Stimulated activated CD4-positive, alpha-beta T cell treated with anti-CD3 and anti-CD28 coated beads, Interleukin-2, amount 100 ng/mL, for 24 hours (primary cell): ENCODE data around the gene REX1BD.
"Not testable (repeated sequence)": the region's sequence is repeated elsewhere in the genome, so short reads cannot be mapped to it uniquely, and the experiment has no call there.

Experiments
- DNase-seq, 2 donors: peaks; one replicate each; pipeline ENCODE4 v3.0.0-alpha.2; 2020

The REX1BD gene

DNA sequence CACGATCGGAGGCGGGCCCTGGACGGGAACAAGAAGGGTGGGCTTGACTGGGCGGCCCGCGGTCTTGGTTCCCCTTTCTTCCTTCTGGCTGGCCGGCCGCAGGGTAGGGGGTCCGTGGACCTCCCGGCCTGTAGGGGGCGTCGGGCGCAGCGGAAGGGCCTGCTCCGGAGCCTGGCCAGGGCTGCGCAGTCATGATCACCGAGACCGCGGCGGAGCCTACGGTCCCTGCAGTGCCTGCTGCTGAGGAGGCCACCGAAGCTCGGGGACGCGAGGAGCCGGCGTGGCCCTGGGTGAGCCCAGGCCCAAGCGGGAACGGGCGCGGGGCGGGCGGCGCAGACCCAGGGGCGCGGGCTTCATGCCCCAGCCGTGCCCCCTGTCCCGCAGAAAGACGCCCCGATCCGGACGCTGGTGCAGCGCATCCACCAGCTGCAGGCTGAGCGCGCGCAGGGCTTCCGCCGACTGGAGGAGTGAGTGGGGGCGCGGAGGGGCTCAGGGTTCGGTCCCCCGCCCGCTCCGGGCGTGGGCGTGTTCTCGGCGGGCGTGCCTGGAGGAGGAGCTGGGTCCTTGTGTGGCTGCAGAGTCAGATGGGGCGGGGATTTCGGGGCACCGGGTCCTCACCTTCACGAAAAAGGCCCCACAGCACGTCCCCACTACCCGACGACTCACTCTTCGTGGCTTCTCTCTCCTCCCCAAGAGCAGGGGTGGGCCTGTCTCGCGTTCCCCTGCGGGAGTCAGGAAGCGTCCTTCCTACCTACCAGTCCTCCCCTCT, at the start of gene REX1BD:
Gene REX1BD (plus strand): TSS at position 188 of the 769 bp plus-strand sequence. CDS start 4 bp downstream, at position 192.
- peak; percentile 88 to 92 for DNase-seq

DNA sequence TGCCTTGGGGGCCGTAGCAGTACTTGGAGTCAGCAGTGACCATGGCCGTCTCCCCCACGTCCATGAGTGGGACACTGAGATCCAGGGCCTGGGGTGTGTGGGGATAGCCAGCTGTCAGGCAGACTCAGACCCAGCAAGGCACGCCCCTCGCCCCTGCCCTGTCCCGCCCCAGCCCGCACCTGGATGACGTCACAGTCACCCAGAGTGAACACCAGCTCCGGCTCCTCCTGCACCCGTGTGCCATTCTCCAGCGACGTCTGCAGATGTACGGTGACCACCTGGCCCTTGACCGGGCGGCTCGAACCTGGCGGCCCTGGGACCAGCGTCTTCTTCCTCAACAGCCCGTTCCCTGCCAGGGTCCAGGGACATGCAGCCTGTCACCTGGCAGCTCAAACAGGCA, 49.2 kb upstream of the REX1BD start:
- no peak for DNase-seq

DNA sequence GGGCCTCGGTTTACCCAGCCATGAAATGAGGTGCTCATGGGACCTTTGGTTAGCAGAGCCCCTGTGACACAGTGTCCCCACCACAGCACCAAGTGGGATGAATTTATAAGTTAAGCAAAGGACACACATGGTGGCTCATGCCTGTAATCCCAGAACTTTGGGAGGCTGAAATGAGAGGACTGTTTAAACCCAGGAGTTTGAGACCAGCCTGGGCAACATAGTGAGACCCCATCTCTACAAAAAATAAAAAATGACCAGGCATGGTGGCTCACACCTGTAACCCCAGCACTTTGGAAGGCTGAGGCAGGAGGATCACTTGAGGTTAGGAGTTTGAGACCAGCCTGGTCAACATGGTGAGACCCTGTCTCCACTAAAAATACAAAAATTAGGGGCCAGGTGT, 48.4 kb upstream of the REX1BD start:
- not testable (repeated sequence) for DNase-seq

DNA sequence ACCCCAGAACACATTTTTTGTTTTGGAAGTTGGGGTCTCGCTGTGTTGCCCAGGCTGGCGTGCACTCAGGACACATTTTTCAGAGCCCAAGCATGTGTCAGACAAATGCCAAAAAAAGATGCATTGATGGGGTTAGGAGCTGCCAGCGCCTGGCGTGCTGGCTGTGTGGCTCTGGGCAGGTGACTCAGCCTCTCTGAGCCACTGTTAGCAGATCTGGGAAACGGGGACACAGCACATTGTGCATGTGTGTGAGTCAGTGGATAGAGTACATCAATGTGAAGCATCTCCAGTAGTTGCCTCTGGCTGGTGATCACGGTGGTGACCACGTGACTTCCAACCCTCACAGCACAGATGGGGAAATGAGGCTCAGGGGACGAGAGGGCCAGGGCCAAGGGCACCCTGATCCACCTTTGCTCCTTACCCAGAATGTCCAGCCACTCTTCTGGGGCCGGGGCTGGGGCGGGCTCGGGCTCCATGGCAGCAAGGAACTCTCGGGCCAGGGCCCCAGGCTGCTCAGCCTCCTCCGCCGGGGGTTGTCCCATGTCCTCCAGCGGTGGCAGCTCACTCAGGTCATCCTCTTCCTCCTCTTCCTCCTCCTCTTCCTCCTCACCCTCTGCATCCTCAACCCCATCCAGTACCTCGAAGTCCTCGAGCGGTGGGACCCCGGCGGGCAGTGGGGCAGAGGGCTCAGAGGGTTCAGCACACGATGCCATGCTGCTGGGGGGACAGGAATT, 47.2 kb upstream of the REX1BD start:
- peak in 1 of 2 donors; percentile 22 for DNase-seq

DNA sequence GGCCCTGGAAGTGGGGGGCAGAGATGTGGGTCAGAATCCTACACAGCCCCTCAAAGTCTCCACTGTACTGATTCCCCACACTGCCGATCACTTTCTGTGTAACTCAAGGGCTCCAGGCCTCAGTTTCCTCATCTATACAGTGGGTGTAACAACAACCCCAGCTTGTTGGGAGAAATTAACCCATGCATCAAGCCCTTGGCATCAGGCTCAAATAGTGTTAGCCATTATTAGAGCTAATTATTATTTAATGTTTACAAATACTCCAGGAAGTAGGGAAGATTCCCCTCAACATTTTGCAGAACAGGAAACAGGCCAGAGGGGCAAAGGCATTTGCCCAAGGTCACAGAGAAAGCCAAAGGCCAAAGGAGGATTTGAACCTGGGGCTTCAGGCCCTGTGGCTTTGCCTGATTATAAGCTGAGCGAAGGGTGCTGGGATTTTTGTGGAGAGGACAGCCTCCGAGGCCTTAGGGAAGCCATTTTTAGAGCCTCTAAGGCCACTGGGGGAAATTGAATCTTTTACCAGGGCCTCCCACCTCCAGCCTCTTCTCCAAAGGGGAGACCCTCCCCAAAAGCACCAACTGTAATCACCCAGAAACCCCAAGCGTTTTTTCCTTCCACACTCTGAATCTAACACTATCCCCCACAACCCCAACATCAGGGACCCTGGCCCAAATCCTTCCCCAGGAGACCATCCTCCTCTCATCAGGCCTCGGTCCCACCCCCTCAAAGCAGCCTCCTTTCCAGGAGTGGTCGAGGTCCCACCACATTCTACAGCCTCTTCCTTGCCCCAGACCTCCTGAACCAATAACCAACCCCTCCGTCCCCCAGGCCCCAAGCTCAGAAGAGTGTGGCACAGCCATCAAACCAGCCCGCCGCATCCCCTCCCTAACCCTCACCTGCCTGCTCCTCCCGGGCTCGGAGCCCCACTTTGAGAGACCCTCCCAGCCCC, 46.3 kb upstream of the REX1BD start:
- peak in 1 of 2 donors; percentile 22 for DNase-seq

DNA sequence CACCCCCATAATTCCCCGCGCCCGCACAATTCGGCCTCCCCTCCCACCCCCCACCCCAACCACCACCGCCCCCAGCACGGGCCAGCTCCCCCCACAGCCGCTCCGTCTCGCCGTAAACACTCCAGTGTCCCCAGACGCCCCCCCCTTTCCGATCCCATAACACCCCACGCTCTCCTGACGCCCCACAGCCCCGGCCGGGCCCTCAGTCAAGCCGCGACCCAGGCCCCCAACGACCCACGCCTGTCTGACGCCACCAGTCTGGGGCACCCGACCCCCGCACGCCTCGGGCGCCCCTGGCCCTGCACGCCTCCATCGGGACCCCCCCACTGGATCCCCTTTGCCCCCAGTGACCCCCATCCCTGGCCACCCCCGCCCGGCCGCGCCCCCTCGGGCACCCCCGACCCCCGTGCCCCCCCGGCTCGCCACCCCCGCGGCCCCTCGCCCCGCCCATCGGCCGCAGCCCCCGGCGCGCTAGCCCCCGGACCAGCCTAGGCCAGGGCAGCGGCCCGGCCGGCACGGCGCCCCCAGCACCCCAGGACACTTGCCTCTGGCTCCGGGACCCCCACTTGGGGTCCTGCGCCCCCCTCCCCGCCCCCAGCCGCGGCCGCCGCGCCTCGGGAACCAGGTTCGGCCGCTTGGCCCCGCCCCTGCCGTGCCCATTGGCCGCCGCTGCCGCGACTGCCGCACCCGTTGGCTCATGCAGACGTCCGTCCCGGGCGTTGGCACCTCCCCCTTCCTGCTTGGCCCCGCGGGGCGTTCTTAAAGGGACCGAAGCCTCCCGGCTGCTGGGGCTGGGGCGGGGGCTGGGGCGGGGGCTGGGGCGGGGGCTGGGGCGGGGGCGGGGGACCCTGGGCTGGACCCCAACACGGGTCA, 45.4 kb upstream of the REX1BD start, which contains the start of gene FKBP8:
Gene FKBP8 (minus strand): TSS at position 633 of the 873 bp plus-strand sequence. CDS start 1,603 bp downstream, outside the sequence.
- DNase-seq, result peak; percentile 95 to 97

DNA sequence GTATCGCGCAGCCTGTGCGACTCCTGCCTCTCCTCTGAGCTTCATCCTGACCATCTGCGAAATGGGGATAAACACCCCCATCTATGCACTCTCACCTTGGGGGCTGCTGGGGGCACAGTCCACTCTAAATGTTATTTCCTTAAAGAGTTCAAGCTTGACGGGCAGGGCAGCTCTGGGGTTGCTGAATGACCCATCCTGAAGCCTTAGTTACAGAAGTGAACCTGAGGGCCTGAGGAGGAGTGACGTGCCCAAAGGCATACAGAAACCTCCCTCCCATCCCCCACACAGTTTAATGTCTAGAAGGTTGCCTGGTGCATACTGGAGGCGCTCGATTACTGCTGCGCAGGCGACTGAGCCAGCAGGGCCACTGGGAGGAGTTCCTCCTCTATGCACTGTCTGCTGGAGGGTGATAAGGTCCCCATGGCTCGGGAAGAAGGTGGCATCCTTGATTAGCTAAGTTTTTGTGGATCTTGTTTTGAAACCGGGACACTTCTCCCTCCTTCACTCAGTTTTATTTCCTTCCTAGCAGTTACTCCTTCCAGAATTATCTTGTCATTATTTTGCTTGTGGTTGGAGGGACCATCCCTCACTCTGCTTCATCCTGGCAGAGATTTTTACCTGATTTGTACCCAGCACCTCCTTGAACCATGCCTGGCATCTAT, 44.7 kb upstream of the REX1BD start:
- DNase-seq, result peak; percentile 68 to 77

DNA sequence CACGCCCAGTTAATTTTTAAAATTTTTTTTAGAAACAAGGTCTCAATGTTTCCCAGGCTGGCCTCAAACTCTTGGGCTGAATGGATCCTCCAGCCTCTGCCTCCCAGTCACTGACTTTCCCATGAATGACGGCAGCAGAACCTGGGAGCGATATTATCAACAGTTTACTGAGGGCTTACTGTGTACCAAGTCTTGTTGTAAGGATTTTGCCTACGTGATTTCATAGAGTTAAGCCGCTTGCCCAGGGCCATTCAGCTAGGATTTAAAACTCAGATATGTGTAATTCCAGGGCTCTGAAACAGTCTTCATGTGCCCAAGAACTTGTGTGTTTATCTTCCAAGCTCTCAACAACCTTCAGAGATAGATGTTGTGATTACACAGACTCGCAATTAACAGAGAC, 37.0 kb upstream of the REX1BD start:
- DNase-seq, result no peak

DNA sequence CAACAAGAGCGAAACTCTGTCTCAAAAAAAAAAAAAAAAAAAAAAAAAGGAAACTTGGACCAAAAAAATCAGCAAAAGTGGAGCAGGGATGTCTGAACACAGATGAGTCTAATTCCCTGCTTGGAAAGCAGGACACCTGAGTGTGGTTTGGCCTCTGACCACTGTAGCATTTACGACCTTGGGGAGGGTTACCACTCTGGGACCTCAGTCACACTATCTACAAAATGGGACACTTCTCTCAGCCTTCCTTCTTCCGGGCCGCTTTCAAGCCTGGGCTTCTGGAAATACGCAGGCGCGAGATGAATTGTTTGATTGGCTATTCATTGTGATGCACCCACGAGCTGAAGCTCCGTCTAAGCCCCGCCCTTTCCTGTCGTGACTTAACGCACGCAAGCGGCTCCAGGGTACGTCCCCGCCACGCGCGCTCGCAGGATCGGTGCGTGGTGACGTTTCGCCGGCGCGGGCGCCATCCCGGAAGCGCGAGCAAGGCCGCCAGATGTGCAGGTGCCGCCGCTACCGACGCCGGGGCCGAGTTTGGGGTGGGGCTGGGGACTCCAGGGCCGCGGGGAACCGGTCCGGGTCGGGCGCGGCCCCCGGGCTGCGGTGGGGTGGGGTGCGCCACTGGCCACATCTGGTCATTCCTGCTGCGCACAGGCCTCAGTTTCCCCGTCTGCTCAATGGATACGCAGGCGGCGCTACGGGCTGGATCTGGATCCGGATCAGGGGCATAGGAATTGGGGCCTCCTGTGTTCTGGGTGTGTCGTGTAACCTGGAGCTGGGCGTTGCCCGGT, 31.0 kb upstream of the REX1BD start, which contains the start of gene KXD1:
Gene KXD1 (plus strand): TSS at position 460 of the 791 bp plus-strand sequence. CDS start 4,187 bp downstream, outside the sequence.
- peak; percentile 97 to 98 for DNase-seq

DNA sequence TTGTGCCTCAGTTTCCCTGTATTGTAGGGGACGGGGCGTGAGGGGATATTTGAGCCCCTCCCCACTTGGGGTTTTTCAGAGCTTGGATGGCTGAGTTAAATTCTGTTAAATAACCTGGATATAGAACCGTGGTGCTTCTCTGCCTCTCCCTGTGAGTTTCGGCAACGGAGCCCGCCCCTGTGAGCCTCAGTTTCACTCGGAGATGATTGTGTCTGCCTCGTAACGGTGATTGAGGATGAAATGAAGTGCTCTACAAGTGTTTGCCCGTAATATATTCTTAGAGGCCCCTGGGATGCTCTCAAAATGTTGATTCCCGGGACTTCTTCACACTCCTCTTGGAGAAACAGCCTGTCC, 30.4 kb upstream of the REX1BD start:
- no peak for DNase-seq

DNA sequence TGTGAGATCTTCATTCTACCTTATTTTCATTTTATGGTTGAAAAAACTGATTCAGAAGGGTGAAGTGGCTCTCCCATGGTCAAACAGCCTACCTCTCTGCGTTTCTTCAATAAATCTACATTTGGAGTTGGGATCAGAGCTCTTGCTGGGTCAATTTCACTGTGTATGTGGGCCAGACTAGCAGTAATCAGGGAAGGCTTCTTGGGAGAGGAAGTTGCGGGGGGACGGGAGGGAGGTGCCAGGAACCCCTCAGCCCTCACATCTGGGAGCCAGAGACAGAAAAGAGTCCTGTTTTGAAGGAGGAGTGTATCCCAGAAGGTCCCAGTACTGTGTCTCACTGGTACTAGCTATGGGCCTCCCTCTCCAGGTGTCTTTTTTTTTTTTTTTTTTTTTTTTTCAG, 30.0 kb upstream of the REX1BD start:
- DNase-seq, result no peak

DNA sequence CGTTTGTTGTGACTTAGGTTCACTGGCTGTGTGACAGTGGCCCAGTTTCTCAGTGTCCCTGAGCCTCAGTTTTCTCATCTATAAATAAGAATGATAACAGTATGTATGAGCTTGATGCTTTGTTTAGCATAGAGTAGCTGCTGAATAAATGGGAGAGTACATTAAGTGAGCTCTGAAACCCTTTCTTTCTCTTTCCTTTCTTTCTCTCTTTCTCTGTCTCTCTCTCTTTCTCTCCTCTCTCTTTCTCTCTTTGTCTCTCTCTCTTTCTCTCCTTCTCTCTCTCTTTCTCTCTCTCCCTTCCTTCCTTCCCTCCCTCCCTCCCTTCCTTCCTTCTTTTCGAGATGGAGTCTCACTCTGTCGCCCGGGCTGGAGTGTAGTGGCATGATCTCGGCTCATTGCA, 28.9 kb upstream of the REX1BD start:
- DNase-seq, result no peak

DNA sequence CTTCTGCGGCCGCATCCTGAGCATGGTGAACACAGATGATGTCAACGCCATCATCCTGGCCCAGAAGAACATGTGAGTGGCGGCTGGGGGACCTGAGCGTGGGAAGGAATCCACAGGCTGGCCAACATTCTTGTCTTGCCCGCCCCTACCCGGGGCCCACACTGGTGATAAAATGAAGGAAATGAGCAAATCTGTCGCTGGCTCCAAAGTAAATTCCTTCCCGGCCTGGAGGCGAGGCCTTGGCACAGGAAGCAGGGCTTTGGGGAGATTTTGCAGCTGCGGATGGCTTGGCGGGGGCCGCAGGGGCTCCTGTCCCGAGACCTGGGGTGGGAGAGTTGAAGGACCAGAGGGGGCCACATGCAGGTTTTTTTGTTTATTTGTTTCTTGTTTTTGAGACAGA, 26.5 kb upstream of the REX1BD start:
- DNase-seq, result no peak

DNA sequence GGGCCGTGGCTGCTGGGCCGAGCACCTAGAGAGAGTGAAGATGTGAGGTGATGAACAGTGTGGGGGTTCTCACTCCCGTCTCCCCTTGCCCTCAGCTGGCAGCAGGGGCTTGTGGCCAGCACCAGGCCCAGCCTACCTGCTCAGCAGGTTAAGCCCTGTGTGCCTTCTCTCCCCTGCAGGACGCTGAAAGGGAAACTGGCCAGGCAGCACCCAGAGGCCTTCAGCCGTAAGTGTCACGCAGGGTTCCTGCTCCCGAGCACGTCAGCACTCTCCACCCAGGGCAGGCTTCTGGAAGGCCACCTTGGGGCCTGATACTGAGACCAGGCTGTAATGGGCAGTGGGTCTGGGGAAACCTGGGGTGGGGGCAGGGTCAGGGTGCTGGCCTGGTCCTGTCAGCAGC, 21.6 kb upstream of the REX1BD start:
- no peak for DNase-seq

DNA sequence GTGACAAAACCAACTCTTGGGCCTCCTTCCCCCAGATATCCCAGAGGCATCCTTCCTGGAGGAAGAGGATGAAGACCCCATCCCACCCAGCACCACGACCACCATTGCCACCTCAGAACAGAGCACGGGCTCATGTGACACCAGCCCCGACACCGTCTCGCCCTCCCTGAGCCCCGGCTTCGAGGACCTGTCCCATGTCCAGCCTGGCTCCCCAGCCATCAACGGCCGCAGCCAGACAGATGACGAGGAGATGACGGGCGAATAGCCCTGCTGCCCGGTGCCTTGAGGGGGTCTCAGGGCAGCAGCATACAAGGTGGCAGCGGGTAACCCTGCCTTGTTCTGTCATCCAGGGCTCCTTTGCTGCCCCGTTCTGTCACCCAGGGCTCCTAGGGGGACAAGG, 20.2 kb upstream of the REX1BD start:
- no peak for DNase-seq

DNA sequence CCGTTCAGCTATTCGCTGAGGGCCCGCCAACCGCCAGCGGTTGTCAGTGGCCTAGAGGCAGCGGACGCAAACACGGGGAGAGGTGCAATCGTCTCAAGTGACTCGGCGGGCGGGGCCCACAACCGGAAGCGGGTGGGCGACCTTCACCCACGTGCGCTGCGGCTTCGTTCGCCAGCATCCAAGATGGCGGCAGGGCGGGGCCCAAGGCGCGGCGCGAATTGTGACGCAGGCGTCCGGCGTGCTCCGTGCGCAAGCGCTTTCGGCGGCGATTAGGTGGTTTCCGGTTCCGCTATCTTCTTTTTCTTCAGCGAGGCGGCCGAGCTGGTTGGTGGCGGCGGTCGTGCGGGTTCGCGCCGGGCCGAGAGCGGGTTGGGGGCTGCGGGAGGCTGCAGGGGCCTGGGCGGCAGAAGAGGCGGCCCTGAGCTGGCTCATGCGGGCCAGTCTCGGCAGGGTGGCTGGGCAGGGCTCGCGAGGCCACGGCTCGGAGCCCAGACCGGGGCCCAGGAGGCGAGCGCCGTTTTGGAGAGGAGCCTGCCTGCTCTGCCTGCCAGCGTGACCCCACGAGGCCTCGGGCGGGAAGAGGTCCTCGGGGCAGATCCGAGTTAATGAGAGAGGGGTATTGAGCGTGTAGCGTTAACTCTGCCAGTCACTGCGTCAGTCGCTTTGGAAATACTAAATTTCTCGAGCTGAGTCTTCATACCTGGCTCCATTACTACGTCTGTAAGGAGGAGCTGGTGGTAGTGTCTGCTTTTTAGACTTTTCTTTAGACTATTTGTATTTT, 16.8 kb upstream of the REX1BD start, which contains the start of gene UBA52:
Gene UBA52 (plus strand): TSS at position 294 of the 781 bp plus-strand sequence. CDS start 1,444 bp downstream, outside the sequence.
- peak; percentile 99 for DNase-seq

DNA sequence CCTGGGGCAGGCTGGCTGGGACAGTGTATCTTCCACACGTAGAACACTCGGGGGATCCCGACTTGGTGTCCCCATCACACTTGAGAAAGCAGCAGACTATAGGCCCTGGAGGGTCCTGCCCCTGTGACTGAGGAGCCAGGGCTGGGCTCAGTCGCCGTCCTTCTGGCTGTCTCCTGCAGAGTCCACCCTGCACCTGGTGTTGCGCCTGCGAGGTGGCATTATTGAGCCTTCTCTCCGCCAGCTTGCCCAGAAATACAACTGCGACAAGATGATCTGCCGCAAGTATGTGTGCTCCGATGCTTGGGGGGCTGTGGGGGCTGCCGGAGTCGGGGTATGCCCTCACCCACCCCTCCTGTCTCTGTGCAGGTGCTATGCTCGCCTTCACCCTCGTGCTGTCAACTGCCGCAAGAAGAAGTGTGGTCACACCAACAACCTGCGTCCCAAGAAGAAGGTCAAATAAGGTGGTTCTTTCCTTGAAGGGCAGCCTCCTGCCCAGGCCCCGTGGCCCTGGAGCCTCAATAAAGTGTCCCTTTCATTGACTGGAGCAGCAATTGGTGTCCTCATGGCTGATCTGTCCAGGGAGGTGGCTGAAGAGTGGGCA, 13.8 kb upstream of the REX1BD start:
- DNase-seq, result no peak

DNA sequence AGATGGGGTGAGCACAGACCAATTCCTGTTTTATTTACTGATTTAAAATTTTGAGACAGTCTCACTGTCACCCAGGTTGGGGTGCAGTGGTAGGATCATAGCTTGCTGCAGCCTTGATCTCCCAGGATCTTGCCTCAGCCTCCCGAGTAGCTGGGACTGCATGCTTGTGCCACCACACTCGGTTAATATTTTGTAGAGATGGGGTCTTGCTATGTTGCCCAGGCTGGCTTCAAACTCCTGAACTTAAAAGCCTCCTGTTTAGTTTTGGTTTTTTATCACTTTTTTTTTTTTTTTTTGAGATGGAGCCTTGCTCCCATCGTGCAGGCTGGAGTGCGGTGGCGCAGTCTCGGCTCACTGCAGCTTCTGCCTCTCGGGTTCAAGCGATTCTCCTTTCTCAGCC, 12.2 kb upstream of the REX1BD start:
- DNase-seq, result no peak

DNA sequence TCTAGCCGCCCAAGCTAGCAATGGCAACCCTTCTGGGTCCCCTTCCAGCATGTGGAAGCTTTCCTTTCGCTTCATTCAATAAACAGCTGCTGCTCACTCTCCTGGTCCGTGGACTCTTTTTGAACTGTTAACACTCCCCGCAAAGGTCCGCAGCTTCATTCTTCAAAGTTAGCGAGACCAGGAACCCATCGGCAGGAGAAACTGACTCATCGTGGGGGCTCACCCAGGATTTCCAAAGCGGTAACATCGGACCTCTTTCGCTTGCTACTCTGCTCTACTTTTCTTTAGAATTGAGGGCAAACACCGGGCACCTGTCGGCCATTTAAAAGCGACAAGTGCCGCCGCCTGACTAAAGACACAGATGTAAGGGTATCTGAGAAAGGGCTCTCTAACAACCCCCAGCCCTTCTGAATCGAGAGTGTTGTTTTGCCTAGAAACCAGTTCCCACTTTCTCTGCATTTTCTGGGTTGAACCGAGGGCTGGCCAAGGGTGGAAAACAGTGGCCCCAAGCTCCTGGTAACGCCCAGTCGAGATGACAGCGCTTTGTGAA, 11.2 kb upstream of the REX1BD start:
- no peak for DNase-seq
